Aortic smooth muscle cell (primary cell): ENCODE measurements around the gene PGBD1. TPM values are rescaled to one million over a fixed set of nuclear protein-coding genes. Genes with fewer than 3 reads are reported as not detected.

Source experiments
- total RNA-seq: library from RNA; depleted of rRNA; stranded (reverse); fragments of >200 nt; gene quantifications from 2 replicates; pipeline ENCODE4 v1.2.3, GENCODE V29; 2014

Gene PGBD1
- total RNA-seq = 4.1 and 5.0 TPM in 2 replicates

GRCh38 chr6:28281288-28282064 is at the start of gene PGBD1:
PGBD1 (plus strand) TSS chr6:28281572; CDS start chr6:28283814, 2,242 bp downstream.

GRCh38 chr6:28252009-28252975 is 29.1 kb upstream of the PGBD1 start, which contains the start of gene ZKSCAN4:
ZKSCAN4 (minus strand) TSS chr6:28252269; CDS start chr6:28251980, 289 bp downstream.

GRCh38 chr6:28258877-28259777 is 22.2 kb upstream of the PGBD1 start, which contains the start of gene NKAPL:
NKAPL (plus strand) TSS chr6:28259297; CDS start chr6:28259372, 75 bp downstream.

GRCh38 chr6:28266962-28267694 is 14.2 kb upstream of the PGBD1 start, which contains the start of gene ZSCAN26:
ZSCAN26 (plus strand) TSS chr6:28267143; CDS start chr6:28271920, 4,777 bp downstream.

GRCh38 chr6:28335564-28336283 is 54.4 kb downstream of the PGBD1 start, which contains the start of gene ZSCAN31:
ZSCAN31 (minus strand) TSS chr6:28336148; CDS start chr6:28329683, 6,465 bp downstream.

DNA sequence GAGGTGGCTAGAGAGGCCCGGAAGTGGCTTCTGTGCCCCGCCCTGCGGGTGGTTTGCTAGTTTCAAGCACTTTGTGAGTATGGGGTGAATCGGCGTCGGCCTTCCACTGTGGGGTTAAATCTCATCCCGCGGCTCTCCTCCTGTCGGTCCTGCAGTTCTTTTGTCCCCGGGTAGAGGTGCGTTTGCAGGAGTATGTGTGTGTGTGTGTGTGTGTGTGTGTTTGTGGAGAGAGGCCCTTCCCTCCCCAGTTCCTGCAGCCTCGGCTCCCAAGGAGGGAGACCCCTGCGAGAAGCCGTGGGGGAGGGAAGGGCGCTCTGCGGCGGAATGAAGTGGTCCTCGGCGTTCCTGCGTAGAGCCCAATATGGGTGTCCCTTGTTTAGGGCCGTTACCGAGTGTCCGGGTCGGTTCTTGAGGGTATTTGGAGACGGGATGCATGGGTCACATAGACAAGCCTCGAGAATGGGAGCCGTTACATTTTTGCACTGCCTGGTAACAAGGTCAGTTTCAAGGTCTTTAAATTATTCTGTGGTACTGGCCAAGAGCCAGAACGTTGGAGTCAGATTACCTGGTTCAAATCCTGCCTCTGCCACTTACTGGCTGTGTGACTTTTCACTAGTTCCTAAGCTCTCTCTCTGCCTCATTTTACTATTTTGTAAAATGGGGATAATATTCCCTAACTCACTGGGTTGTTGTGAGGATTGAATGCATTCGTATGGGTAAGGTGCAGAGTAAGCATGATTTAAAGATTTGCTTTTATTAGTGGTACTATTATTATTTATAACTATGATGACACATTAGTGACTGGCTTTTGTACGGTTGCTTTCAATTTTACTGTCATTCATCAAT is 68.7 kb downstream of the PGBD1 start, which contains the start of gene ZKSCAN3:
Gene ZKSCAN3, plus strand, starts transcription at position 56 of the 846 bp plus-strand sequence. CDS start 9,640 bp downstream, outside the sequence.

Other genes starting within 250 kb of the PGBD1 start
- gene ZNF165, start 201.0 kb upstream of the PGBD1 start, total RNA-seq = 0.26 and 0.44 TPM in 2 replicates
- 3.5 and 4.1 TPM in 2 replicates for gene ZSCAN16, start 157.0 kb upstream of the PGBD1 start, total RNA-seq
- 11.2 and 14.3 TPM in 2 replicates for gene ZKSCAN8, start 139.7 kb upstream of the PGBD1 start, total RNA-seq
- gene ZSCAN9, start 56.3 kb upstream of the PGBD1 start, total RNA-seq = 8.1 and 10.3 TPM in 2 replicates
- 4.8 and 5.7 TPM in 2 replicates for gene ZKSCAN4, start 29.3 kb upstream of the PGBD1 start, total RNA-seq
- gene NKAPL, start 22.3 kb upstream of the PGBD1 start, total RNA-seq = 1.9 and 2.4 TPM in 2 replicates
- 17.4 and 21.5 TPM in 2 replicates for gene ZSCAN26, start 14.4 kb upstream of the PGBD1 start, total RNA-seq
- gene ZSCAN31, start 54.6 kb downstream of the PGBD1 start, total RNA-seq = 4.2 and 8.0 TPM in 2 replicates
- gene ZKSCAN3, start 68.4 kb downstream of the PGBD1 start, total RNA-seq = 2.9 and 4.7 TPM in 2 replicates
- gene ZSCAN12, start 118.2 kb downstream of the PGBD1 start, total RNA-seq = 6.6 and 6.7 TPM in 2 replicates
- gene ZSCAN23, start 161.9 kb downstream of the PGBD1 start, total RNA-seq = 3.2 and 3.4 TPM in 2 replicates
- not detected in 2 replicates for gene GPX6, start 234.2 kb downstream of the PGBD1 start, total RNA-seq
- gene GPX5, start 244.3 kb downstream of the PGBD1 start, total RNA-seq = not detected in 2 replicates